CD4-positive, alpha-beta T cell treated with Interleukin-21 for 1 hour (primary cell): Measurements from ENCODE around the gene PATL2.
"Not testable (repeated sequence)": the region's sequence is repeated elsewhere in the genome, so short reads cannot be mapped to it uniquely, and the experiment has no call there.

ENCODE experiments used
- DNase-seq: peaks from one replicate; pipeline ENCODE4 v3.0.0-alpha.2; 2020

Gene PATL2

GRCh38 chr15:44646460-44646859 lies 64.7 kb downstream of the PATL2 start:
- DNase-seq, result no peak

- no peak for DNase-seq
Measured at GRCh38 chr15:44641651-44642050, 69.5 kb downstream of the PATL2 start.

- no peak for DNase-seq
Measured at GRCh38 chr15:44636976-44637375, 74.1 kb downstream of the PATL2 start.

GRCh38 chr15:44633603-44634002 lies 77.5 kb downstream of the PATL2 start:
- DNase-seq, result no peak

- not testable (repeated sequence) for DNase-seq
Measured at GRCh38 chr15:44625286-44625685, 85.8 kb downstream of the PATL2 start.

- no peak for DNase-seq
Measured at GRCh38 chr15:44623178-44623577, 87.9 kb downstream of the PATL2 start.

GRCh38 chr15:44620081-44620480 lies 91.0 kb downstream of the PATL2 start:
- no peak for DNase-seq

- no peak for DNase-seq
Measured at GRCh38 chr15:44616974-44617373, 94.1 kb downstream of the PATL2 start.
